Neural cell (in vitro differentiated cells): ENCODE data around the gene RGS17. TPM values are rescaled to one million over a fixed set of nuclear protein-coding genes. Genes with fewer than 3 reads are reported as not detected.

Experiments used
- H2AFZ ChIP-seq: fragments of 200-600, 300-800 bp; sonication (generic), shearing (Covaris generic); 2 replicates; pipeline ENCODE4 v1.6.0; 2014; ENCODE audit warnings: low read depth, mild to moderate bottlenecking, antibody characterized with exemption, low read length, moderate library complexity
- H3F3A ChIP-seq: fragments of 200-600 bp; shearing (Covaris generic); 2 replicates; pipeline ENCODE4 v1.6.1; 2016; ENCODE audit warnings: mild to moderate bottlenecking, moderate library complexity, mixed read lengths, antibody characterized with exemption, low read length; ENCODE audit not compliant: insufficient read depth, poor library complexity, severe bottlenecking
- H3K27ac ChIP-seq: fragments of 200-600, 300-800 bp; sonication (generic), shearing (Covaris generic); 2 replicates; pipeline ENCODE4 v1.5.1; 2014; ENCODE audit warnings: mild to moderate bottlenecking, low read length, moderate library complexity
- H3K27me3 ChIP-seq: fragments of 300-800, 200-600 bp; sonication (generic), shearing (Covaris generic); 2 replicates; pipeline ENCODE4 v1.6.0; 2014; ENCODE audit warnings: mild to moderate bottlenecking, low read depth, low read length, moderate library complexity; ENCODE audit not compliant: insufficient read depth
- H3K36me3 ChIP-seq: fragments of 300-800, 200-600 bp; sonication (generic), shearing (Covaris generic); 2 replicates; pipeline ENCODE4 v1.5.1; 2014; ENCODE audit warnings: mild to moderate bottlenecking, antibody characterized with exemption, low read length, moderate library complexity; ENCODE audit not compliant: insufficient read depth
- H3K4me2 ChIP-seq: fragments of 300-800, 200-600 bp; sonication (generic), shearing (Covaris generic); 2 replicates; pipeline ENCODE4 v1.6.0; 2014; ENCODE audit warnings: mild to moderate bottlenecking, low read length
- H3K4me3 ChIP-seq: fragments of 300-800, 200-600 bp; sonication (generic), shearing (Covaris generic); 2 replicates; pipeline ENCODE4 v1.5.1; 2014; ENCODE audit warnings: mild to moderate bottlenecking, low read length, moderate library complexity
- H3K79me2 ChIP-seq: fragments of 200-600 bp; shearing (Covaris generic); replicated peaks from 2 replicates; pipeline ENCODE4 v1.6.0; 2014; ENCODE audit warnings: mild to moderate bottlenecking, low read length, moderate library complexity; ENCODE audit not compliant: insufficient read depth
- H3K9ac ChIP-seq: fragments of 300-800, 200-600 bp; sonication (generic), shearing (Covaris generic); 2 replicates; pipeline ENCODE4 v1.6.1; 2016; ENCODE audit warnings: mild to moderate bottlenecking, low read length, mixed read lengths
- H3K9me2 ChIP-seq: fragments of 200-600 bp; shearing (Covaris generic); 2 replicates; pipeline ENCODE4 v1.6.1; 2016; ENCODE audit warnings: mild to moderate bottlenecking, low read length, mixed read lengths; ENCODE audit not compliant: insufficient read depth
- H3K9me3 ChIP-seq: fragments of 200-600, 300-800 bp; sonication (generic), shearing (Covaris generic); 2 replicates; pipeline ENCODE4 v1.6.1; 2016; ENCODE audit warnings: mild to moderate bottlenecking, mixed run types, low read length, moderate library complexity, mixed read lengths
- H4K20me1 ChIP-seq: fragments of 200-600 bp; shearing (Covaris generic); 2 replicates; pipeline ENCODE4 v1.6.1; 2016; ENCODE audit warnings: mild to moderate bottlenecking, mixed run types; ENCODE audit not compliant: insufficient read depth
- CTCF ChIP-seq: fragments of 450-650 bp; IDR thresholded peaks from 2 replicates; pipeline ENCODE4 v1.5.1; 2014; ENCODE audit warnings: antibody characterized with exemption, mild to moderate bottlenecking, moderate library complexity; ENCODE audit not compliant: poor library complexity, severe bottlenecking
- EP300 ChIP-seq: fragments of 450-650 bp; conservative IDR thresholded peaks from 2 replicates; pipeline ENCODE4 v1.6.1; 2014; ENCODE audit warnings: antibody characterized with exemption, mild to moderate bottlenecking, moderate library complexity; ENCODE audit not compliant: poor library complexity, severe bottlenecking
- EZH2 ChIP-seq: fragments of 200-600, 300-800 bp; shearing (Covaris generic), sonication (generic); IDR thresholded peaks from 2 replicates; pipeline ENCODE4 v1.6.1; 2014; ENCODE audit warnings: antibody characterized with exemption, low read length, borderline replicate concordance, mild to moderate bottlenecking; ENCODE audit not compliant: insufficient read depth, poor library complexity, severe bottlenecking
- MXI1 ChIP-seq: fragments of 450-650 bp; conservative IDR thresholded peaks from 2 replicates; pipeline ENCODE4 v1.6.1; 2014; ENCODE audit warnings: antibody characterized with exemption, mild to moderate bottlenecking; ENCODE audit not compliant: poor library complexity, severe bottlenecking
- POLR2AphosphoS5 ChIP-seq: IDR thresholded peaks from 2 replicates; pipeline ENCODE4 v1.6.1; 2012
- RAD21 ChIP-seq: fragments of 450-650 bp; conservative IDR thresholded peaks from 2 replicates; pipeline ENCODE4 v1.6.1; 2014; ENCODE audit warnings: antibody characterized with exemption, mild to moderate bottlenecking, moderate library complexity
- SMC3 ChIP-seq: fragments of 450-650 bp; conservative IDR thresholded peaks from 2 replicates; pipeline ENCODE4 v1.6.1; 2014; ENCODE audit warnings: antibody characterized with exemption, mild to moderate bottlenecking, moderate library complexity; ENCODE audit not compliant: poor library complexity
- TAF1 ChIP-seq: IDR thresholded peaks from 2 replicates; pipeline ENCODE4 v1.6.1; 2012; ENCODE audit warnings: low read depth
- polyA plus RNA-seq: library from polyadenylated mRNA; depleted of rRNA; stranded (reverse); fragments of >200 nt; gene quantifications from 2 replicates; pipeline ENCODE4 v1.2.3, GENCODE V29; 2014
- TF ChIP-seq, protein P1 (sequence below): IDR thresholded peaks from 2 replicates; pipeline ENCODE4 v1.6.1; 2012; ENCODE audit warnings: borderline replicate concordance

RGS17 gene
- polyA plus RNA-seq, 1 donor from 2014 or later: 44.9 TPM

- no peak overlapping the region for H3K27ac ChIP-seq
- H3K9me2 ChIP-seq: no peaks in the 10 kb centered on the region
- H3K9me3 ChIP-seq: no peaks in the 10 kb centered on the region
- H3K4me3 ChIP-seq: no peak overlapping the region
- no peaks in the 10 kb centered on the region for H3K79me2 ChIP-seq
- no peaks in the 10 kb centered on the region for H3K27me3 ChIP-seq
- H4K20me1 ChIP-seq: no peaks in the 10 kb centered on the region
- H3K4me2 ChIP-seq: no peak overlapping the region
- TF ChIP-seq, protein P1, sequence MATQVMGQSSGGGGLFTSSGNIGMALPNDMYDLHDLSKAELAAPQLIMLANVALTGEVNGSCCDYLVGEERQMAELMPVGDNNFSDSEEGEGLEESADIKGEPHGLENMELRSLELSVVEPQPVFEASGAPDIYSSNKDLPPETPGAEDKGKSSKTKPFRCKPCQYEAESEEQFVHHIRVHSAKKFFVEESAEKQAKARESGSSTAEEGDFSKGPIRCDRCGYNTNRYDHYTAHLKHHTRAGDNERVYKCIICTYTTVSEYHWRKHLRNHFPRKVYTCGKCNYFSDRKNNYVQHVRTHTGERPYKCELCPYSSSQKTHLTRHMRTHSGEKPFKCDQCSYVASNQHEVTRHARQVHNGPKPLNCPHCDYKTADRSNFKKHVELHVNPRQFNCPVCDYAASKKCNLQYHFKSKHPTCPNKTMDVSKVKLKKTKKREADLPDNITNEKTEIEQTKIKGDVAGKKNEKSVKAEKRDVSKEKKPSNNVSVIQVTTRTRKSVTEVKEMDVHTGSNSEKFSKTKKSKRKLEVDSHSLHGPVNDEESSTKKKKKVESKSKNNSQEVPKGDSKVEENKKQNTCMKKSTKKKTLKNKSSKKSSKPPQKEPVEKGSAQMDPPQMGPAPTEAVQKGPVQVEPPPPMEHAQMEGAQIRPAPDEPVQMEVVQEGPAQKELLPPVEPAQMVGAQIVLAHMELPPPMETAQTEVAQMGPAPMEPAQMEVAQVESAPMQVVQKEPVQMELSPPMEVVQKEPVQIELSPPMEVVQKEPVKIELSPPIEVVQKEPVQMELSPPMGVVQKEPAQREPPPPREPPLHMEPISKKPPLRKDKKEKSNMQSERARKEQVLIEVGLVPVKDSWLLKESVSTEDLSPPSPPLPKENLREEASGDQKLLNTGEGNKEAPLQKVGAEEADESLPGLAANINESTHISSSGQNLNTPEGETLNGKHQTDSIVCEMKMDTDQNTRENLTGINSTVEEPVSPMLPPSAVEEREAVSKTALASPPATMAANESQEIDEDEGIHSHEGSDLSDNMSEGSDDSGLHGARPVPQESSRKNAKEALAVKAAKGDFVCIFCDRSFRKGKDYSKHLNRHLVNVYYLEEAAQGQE: no peak
- TF ChIP-seq EP300 (no peak), RAD21 (no peak), TAF1 (no peak), POLR2AphosphoS5 (no peak), SMC3 (no peak), MXI1 (no peak), CTCF (no peak), EZH2 (no peak)
- no peak overlapping the region for H2AFZ ChIP-seq
- H3K36me3 ChIP-seq: no peaks in the 10 kb centered on the region
- H3K9ac ChIP-seq: no peak overlapping the region
- peaks cover 3% of the 10 kb centered on the region for H3F3A ChIP-seq
These were observed 82.5 kb downstream of the RGS17 start for GRCh38 chr6:153048631-153049030.

DNA sequence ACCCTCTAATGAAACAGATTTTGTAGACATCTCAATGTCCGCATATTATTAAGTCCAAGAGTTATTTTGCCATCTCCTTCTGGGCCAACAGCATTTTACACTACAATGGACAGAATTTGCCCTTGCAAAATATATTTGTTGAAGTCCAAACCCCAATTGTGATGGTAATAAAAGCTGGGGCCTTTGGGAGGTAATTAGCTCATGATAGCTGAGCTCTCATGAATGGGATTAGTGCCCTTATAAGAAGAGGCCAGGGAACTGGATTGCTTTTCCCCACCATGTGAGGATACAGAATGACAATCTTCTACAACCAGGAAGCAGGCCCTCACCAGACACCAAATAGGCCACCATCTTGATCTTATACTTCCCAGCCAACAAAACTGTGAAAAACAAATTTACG, 83.7 kb downstream of the RGS17 start:
- no peak overlapping the region for H3K4me3 ChIP-seq
- TF ChIP-seq EZH2 (no peak), CTCF (no peak), RAD21 (no peak), POLR2AphosphoS5 (no peak), TAF1 (no peak)
- no peaks in the 10 kb centered on the region for H3K9me3 ChIP-seq
- H3K9me2 ChIP-seq: no peaks in the 10 kb centered on the region
- H3F3A ChIP-seq: peaks cover 3% of the 10 kb centered on the region
- H3K79me2 ChIP-seq: no peaks in the 10 kb centered on the region
- H3K4me2 ChIP-seq: no peak overlapping the region
- peaks cover 6% of the 10 kb centered on the region for H3K36me3 ChIP-seq
- H3K9ac ChIP-seq: no peak overlapping the region
- H2AFZ ChIP-seq: no peak overlapping the region
- no peaks in the 10 kb centered on the region for H3K27me3 ChIP-seq
- H4K20me1 ChIP-seq: no peaks in the 10 kb centered on the region
- no peak overlapping the region for H3K27ac ChIP-seq
